ENCODE results near the gene TNFSF15.

GRCh38 chr9:114785866-114786650, 19.8 kb downstream of the TNFSF15 start:
- TF ChIP-seq CTCF (IDR thresholded peaks at IDR 0.05 in 4 of 5, conservative IDR thresholded peaks at IDR 0.05 in 1 of 5) (no peak), POLR2A (IDR thresholded peaks at IDR 0.05) (no peak)
